H7 (cell line): ENCODE measurements around the gene RTN4. TPM values are rescaled to one million over a fixed set of nuclear protein-coding genes. Genes with fewer than 3 reads are reported as not detected.

ENCODE experiments used
- DNase-seq: peaks from one replicate; pipeline ENCODE4 v3.0.0; 2012
- H3K27me3 ChIP-seq: 2 replicates; pipeline ENCODE4 v1.6.0; 2011; ENCODE audit warnings: mild to moderate bottlenecking, low read length; ENCODE audit not compliant: control insufficient read depth, insufficient read depth
- H3K36me3 ChIP-seq: replicated peaks from 2 replicates; pipeline ENCODE4 v1.5.1; 2011; ENCODE audit warnings: low read length; ENCODE audit not compliant: control insufficient read depth, insufficient read depth
- H3K4me3 ChIP-seq: 2 replicates; pipeline ENCODE4 v1.5.1; 2011; ENCODE audit warnings: low read depth, mild to moderate bottlenecking, control low read depth, low read length, moderate library complexity; ENCODE audit not compliant: insufficient read depth
- total RNA-seq: library from RNA; depleted of rRNA; stranded (reverse); fragments of >200 nt; shearing (Covaris generic); gene quantifications from 2 replicates; pipeline ENCODE4 v1.2.3, GENCODE V29; 2014

RTN4 gene
- total RNA-seq, 1 experiment from 2014 or later, result 136 TPM

GRCh38 chr2:55030766-55031165, 19.5 kb downstream of the RTN4 start:
- no peak for DNase-seq
- Histone ChIP-seq H3K36me3 (no peaks in the 10 kb centered on the region), H3K4me3 (no peak overlapping the region), H3K27me3 (no peaks in the 10 kb centered on the region)

GRCh38 chr2:55029098-55029497, 21.2 kb downstream of the RTN4 start:
- H3K4me3 ChIP-seq, result no peak overlapping the region
- DNase-seq, result no peak
- no peaks in the 10 kb centered on the region for H3K36me3 ChIP-seq
- H3K27me3 ChIP-seq, result no peaks in the 10 kb centered on the region

- DNase-seq, result no peak
- H3K36me3 ChIP-seq, result no peaks in the 10 kb centered on the region
Observed at GRCh38 chr2:55027226-55027625, 23.0 kb downstream of the RTN4 start.

GRCh38 chr2:55026202-55026601, 24.0 kb downstream of the RTN4 start:
- Histone ChIP-seq H3K36me3 (no peaks in the 10 kb centered on the region), H3K27me3 (no peaks in the 10 kb centered on the region), H3K4me3 (no peak overlapping the region)
- DNase-seq, result no peak

More at GRCh38 chr2:55027226-55027625, 23.0 kb downstream of the RTN4 start:
- Histone ChIP-seq H3K4me3 (no peak overlapping the region), H3K27me3 (no peaks in the 10 kb centered on the region)

- Histone ChIP-seq H3K27me3 (no peaks in the 10 kb centered on the region), H3K36me3 (no peaks in the 10 kb centered on the region), H3K4me3 (no peak overlapping the region)
- DNase-seq, result no peak
Observed at GRCh38 chr2:55025627-55026026, 24.6 kb downstream of the RTN4 start.

GRCh38 chr2:55025082-55025481, 25.2 kb downstream of the RTN4 start:
- H3K4me3 ChIP-seq, result no peak overlapping the region
- no peak for DNase-seq
- H3K27me3 ChIP-seq, result no peaks in the 10 kb centered on the region

GRCh38 chr2:55022476-55022875, 27.8 kb downstream of the RTN4 start:
- Histone ChIP-seq H3K4me3 (no peak overlapping the region), H3K36me3 (no peaks in the 10 kb centered on the region), H3K27me3 (no peaks in the 10 kb centered on the region)
- DNase-seq, result no peak

More at GRCh38 chr2:55025082-55025481, 25.2 kb downstream of the RTN4 start:
- H3K36me3 ChIP-seq, result no peaks in the 10 kb centered on the region

- no peaks in the 10 kb centered on the region for H3K27me3 ChIP-seq
- DNase-seq, result no peak
- no peaks in the 10 kb centered on the region for H3K36me3 ChIP-seq
- no peak overlapping the region for H3K4me3 ChIP-seq
Observed at GRCh38 chr2:55019526-55020258, 30.6 kb downstream of the RTN4 start.

GRCh38 chr2:55018619-55019018, 31.6 kb downstream of the RTN4 start:
- no peak for DNase-seq
- Histone ChIP-seq H3K27me3 (no peaks in the 10 kb centered on the region), H3K36me3 (no peaks in the 10 kb centered on the region), H3K4me3 (no peak overlapping the region)

- no peak for DNase-seq
- Histone ChIP-seq H3K4me3 (no peak overlapping the region), H3K27me3 (no peaks in the 10 kb centered on the region), H3K36me3 (no peaks in the 10 kb centered on the region)
Observed at GRCh38 chr2:55017880-55018279, 32.4 kb downstream of the RTN4 start.

GRCh38 chr2:55017428-55017827, 32.8 kb downstream of the RTN4 start:
- no peaks in the 10 kb centered on the region for H3K36me3 ChIP-seq
- no peaks in the 10 kb centered on the region for H3K27me3 ChIP-seq
- H3K4me3 ChIP-seq, result no peak overlapping the region
- no peak for DNase-seq

- H3K27me3 ChIP-seq, result no peaks in the 10 kb centered on the region
- no peak overlapping the region for H3K4me3 ChIP-seq
- H3K36me3 ChIP-seq, result no peaks in the 10 kb centered on the region
- DNase-seq, result no peak
Observed at GRCh38 chr2:55014962-55015939, 35.0 kb downstream of the RTN4 start.

GRCh38 chr2:55013936-55014335, 36.3 kb downstream of the RTN4 start:
- Histone ChIP-seq H3K36me3 (no peaks in the 10 kb centered on the region), H3K4me3 (no peak overlapping the region), H3K27me3 (no peaks in the 10 kb centered on the region)
- no peak for DNase-seq

- H3K4me3 ChIP-seq, result no peak overlapping the region
- H3K36me3 ChIP-seq, result no peaks in the 10 kb centered on the region
- no peaks in the 10 kb centered on the region for H3K27me3 ChIP-seq
- no peak for DNase-seq
Observed at GRCh38 chr2:55012672-55013484, 37.4 kb downstream of the RTN4 start.
